ENCODE measurements around the gene WBP2.

WBP2 gene

DNA sequence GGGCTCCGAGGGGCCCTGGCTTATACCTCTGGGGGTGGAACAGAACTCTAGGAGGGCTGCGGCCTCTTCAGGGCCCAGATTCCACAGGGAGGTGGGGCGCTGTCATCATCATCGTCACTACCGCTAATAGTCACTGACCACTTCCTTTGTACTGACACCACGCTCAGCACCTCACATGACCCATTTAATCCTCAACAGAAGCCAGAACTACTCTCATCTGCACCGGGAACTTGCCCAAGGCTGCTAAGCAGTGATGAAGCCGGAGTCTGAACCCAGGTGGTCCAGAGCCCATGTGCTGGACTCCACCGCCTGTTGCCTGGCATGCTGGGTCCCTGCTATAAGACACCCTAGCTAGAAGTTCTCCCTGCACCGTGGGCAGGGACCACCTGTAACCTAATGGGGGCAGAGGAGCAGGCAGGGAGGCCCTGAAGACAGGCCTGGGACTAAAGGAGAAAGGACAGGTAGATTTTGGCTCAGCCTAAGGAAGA lies 22.9 kb downstream of the WBP2 start:
- ChIA-PET CTCF (interaction anchor here (1.2 to 7.5 kb wide), 3 partner anchors 14 to 69 kb away, joined by 3 to 52 read pairs (median 3); partner anchors contain the start of genes UNC13D and WBP2), POLR2A (interaction anchor here (0.6 to 1.4 kb wide), 2 partner anchors 30 to 52 kb away, joined by 3 to 4 read pairs; no protein-coding TSS in a partner anchor)
- H3K4me3 ChIP-seq (ENCODE audit: low read depth, low read length) = no peak overlapping the region
- DNase-seq (ENCODE audit: low read depth, low spot score) = no peak
- TF ChIP-seq, protein P1, sequence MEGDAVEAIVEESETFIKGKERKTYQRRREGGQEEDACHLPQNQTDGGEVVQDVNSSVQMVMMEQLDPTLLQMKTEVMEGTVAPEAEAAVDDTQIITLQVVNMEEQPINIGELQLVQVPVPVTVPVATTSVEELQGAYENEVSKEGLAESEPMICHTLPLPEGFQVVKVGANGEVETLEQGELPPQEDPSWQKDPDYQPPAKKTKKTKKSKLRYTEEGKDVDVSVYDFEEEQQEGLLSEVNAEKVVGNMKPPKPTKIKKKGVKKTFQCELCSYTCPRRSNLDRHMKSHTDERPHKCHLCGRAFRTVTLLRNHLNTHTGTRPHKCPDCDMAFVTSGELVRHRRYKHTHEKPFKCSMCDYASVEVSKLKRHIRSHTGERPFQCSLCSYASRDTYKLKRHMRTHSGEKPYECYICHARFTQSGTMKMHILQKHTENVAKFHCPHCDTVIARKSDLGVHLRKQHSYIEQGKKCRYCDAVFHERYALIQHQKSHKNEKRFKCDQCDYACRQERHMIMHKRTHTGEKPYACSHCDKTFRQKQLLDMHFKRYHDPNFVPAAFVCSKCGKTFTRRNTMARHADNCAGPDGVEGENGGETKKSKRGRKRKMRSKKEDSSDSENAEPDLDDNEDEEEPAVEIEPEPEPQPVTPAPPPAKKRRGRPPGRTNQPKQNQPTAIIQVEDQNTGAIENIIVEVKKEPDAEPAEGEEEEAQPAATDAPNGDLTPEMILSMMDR (IDR thresholded peaks at IDR 0.05; ENCODE audit: insufficient read depth, low read length, missing control alignments) = no peak

- DNase-seq (ENCODE audit: low read depth, low spot score) = no peak
- ChIA-PET CTCF (interaction anchor here (1.0 to 6.6 kb wide), 8 partner anchors 10 to 198 kb away, joined by 3 to 87 read pairs (median 10); partner anchors contain the start of genes GALK1, SMIM5 and UNC13D), POLR2A (interaction anchor here (0.9 to 1.0 kb wide), 2 partner anchors 24 to 55 kb away, joined by 3 read pairs; partner anchors contain the start of gene WBP2)
- no peak overlapping the region for H3K4me3 ChIP-seq (ENCODE audit: low read depth, low read length)
- TF ChIP-seq, protein P1 (IDR thresholded peaks at IDR 0.05; ENCODE audit: insufficient read depth, low read length, missing control alignments) = no peak
Measured at GRCh38 chr17:75831032-75831571, 24.0 kb downstream of the WBP2 start.

- H3K4me3 ChIP-seq (ENCODE audit: low read depth, low read length) = no peak overlapping the region
- POLR2A ChIA-PET = interaction anchor here (0.6 to 1.0 kb wide), 3 partner anchors 25 to 54 kb away, joined by 3 read pairs; partner anchors contain the start of gene WBP2
- CTCF ChIA-PET = interaction anchor here (0.9 to 6.6 kb wide), 20 partner anchors 10 to 197 kb away, joined by 3 to 87 read pairs (median 4); partner anchors contain the start of genes GALK1, SMIM5 and UNC13D
- TF ChIP-seq, protein P1 (IDR thresholded peaks at IDR 0.05; ENCODE audit: insufficient read depth, low read length, missing control alignments) = peak; percentile 42
- DNase-seq (ENCODE audit: low read depth, low spot score) = no peak
Measured at GRCh38 chr17:75830164-75831031, 24.7 kb downstream of the WBP2 start.

DNA sequence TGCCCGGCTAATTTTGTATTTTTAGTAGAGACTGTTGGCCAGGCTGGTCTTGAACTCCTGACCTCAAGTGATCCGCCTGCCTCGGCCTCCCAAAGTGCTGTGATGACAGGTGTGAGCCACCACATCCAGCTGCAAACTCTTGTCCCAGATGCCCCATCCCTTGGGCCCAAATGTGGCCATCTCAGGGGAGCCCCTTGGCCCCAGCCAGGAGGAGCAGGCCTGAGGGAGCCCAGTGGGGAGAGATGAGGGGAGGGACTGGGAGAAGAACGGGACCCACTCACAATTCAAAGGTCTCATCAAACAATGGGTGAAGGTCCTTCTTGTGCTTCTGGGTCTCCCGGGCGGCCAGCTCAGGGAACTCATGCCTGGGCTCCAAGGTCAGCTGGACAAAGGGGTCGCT lies 25.4 kb downstream of the WBP2 start:
- ChIA-PET POLR2A (interaction anchor here (0.6 kb wide), 1 partner anchor 27 kb away, joined by 3 read pairs; no protein-coding TSS in a partner anchor), CTCF (interaction anchor here (0.9 to 6.6 kb wide), 18 partner anchors 9 to 77 kb away, joined by 3 to 87 read pairs (median 4); partner anchors contain the start of genes GALK1 and UNC13D)
- TF ChIP-seq, protein P1 (IDR thresholded peaks at IDR 0.05; ENCODE audit: insufficient read depth, low read length, missing control alignments) = no peak
- H3K4me3 ChIP-seq (ENCODE audit: low read depth, low read length) = no peak overlapping the region
- DNase-seq (ENCODE audit: low read depth, low spot score) = no peak

DNA sequence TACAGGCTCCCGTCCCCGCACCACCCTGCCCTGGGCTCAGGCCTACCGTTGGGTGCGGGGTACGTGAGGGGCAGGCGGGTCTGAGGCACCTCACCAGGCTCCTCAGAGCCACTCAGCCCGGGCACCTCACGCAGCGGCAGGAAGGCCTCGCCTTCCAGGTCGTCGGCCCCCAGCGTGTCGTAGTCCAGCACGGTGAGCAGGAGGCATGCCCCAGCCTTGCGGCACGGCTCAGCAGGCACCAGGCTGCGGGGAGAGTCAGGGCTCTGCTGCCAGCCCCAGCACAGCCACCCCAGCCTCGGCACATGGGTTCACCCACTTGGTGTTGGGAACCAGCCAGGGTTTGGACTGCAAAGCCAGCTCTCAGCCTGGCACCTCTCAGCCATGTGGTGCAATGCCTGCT lies 26.4 kb downstream of the WBP2 start:
- ChIA-PET CTCF (interaction anchor here (0.6 to 6.6 kb wide), 16 partner anchors 7 to 75 kb away, joined by 3 to 87 read pairs (median 6); partner anchors contain the start of genes GALK1, TRIM65, UNC13D and UNK), POLR2A (interaction anchor here (0.7 kb wide), 1 partner anchor 19 kb away, joined by 3 read pairs; no protein-coding TSS in a partner anchor)
- TF ChIP-seq, protein P1 (IDR thresholded peaks at IDR 0.05; ENCODE audit: insufficient read depth, low read length, missing control alignments) = no peak
- H3K4me3 ChIP-seq (ENCODE audit: low read depth, low read length) = no peak overlapping the region
- no peak for DNase-seq (ENCODE audit: low read depth, low spot score)

All from AG04449 (cell line).